Ectodermal cell (in vitro differentiated cells): ENCODE results near the gene LIPC.
A peak's percentile ranks its signal among the peaks of the same experiment; 100 is the strongest.

Source experiments
- H3K27ac ChIP-seq: 2 replicates; pipeline ENCODE4 v1.7.0; 2013; ENCODE audit warnings: mild to moderate bottlenecking, low read depth, low read length; ENCODE audit not compliant: insufficient read depth, poor library complexity, severe bottlenecking
- H3K27me3 ChIP-seq: 2 replicates; pipeline ENCODE4 v1.7.0; 2013; ENCODE audit warnings: mild to moderate bottlenecking, low read length; ENCODE audit not compliant: insufficient read depth, control insufficient read depth, poor library complexity, severe bottlenecking
- H3K36me3 ChIP-seq: one replicate; pipeline ENCODE4 v1.7.0; 2013; ENCODE audit warnings: low read length; ENCODE audit not compliant: control insufficient read depth, insufficient read depth
- H3K4me1 ChIP-seq: one replicate; pipeline ENCODE4 v1.7.0; 2013; ENCODE audit warnings: low read length; ENCODE audit not compliant: control insufficient read depth, insufficient read depth
- H3K4me3 ChIP-seq: 2 replicates; pipeline ENCODE4 v1.7.0; 2013; ENCODE audit warnings: low read depth, low read length, control low read depth; ENCODE audit not compliant: insufficient read depth
- H3K9me3 ChIP-seq: 2 replicates; pipeline ENCODE4 v1.7.0; 2013; ENCODE audit warnings: mild to moderate bottlenecking, low read length, moderate library complexity; ENCODE audit not compliant: control insufficient read depth
- WGBS, 2 experiments: methylation state at CpG; one replicate each; pipeline ENCODE4 v1.1.7; 2013; ENCODE audit warnings: missing lambda C conversion rate in 2 of 2; 5-methylcytosine and 5-hydroxymethylcytosine counted together

Gene LIPC

DNA sequence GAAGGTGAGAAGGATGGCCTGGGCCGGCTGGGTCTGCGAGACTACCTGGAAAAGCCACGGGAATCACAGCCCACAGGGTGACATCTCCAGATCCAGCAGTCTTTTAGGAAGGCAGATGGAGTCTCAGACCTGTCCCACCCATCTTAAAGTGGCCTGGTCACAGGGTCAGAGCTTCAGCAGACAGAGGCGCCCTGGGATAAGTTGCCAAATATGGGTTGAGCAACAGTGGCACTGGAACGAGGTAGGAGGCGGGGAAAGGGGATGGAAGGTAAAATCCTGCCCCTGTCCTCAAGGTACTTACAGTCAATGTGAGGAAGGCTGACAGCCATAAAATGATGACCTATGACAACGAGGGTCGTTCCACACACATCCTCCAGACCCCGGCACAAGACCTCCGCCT lies 80.7 kb downstream of the LIPC start:
- H3K4me1 ChIP-seq, result no peaks in the 10 kb centered on the region
- H3K27me3 ChIP-seq, result no peaks in the 10 kb centered on the region
- H3K9me3 ChIP-seq, result no peaks in the 10 kb centered on the region
- no peak overlapping the region for H3K27ac ChIP-seq
- WGBS, 2 experiments, result 95 to 96% methylated on average over 9 to 10 of the region's 10 CpGs
- no peak overlapping the region for H3K4me3 ChIP-seq
- no peaks in the 10 kb centered on the region for H3K36me3 ChIP-seq

DNA sequence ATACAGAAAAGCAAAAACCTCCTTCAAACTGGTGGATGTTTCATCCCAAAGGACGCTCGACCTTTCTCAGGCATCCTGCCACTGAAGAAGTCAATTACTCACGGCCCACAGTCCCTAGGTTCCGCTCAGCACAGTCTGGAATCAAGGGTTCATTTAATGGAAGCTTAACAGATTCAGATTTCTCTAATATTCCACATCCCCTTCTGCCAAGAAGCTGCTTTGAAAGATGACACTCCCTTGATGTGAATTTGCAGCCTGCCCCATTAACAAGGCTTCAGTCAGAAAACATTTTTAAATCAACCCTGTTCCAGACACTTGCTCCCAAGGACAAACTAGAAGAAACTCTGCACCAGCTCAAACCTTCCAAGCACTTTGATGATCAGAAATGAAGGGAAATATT lies 81.2 kb downstream of the LIPC start:
- H3K4me1 ChIP-seq, result no peaks in the 10 kb centered on the region
- 94 to 97% methylated on average over 4 of the region's 4 CpGs for WGBS, 2 experiments
- H3K27me3 ChIP-seq, result no peaks in the 10 kb centered on the region
- H3K9me3 ChIP-seq, result no peaks in the 10 kb centered on the region
- no peaks in the 10 kb centered on the region for H3K36me3 ChIP-seq
- H3K4me3 ChIP-seq, result no peak overlapping the region
- no peak overlapping the region for H3K27ac ChIP-seq

DNA sequence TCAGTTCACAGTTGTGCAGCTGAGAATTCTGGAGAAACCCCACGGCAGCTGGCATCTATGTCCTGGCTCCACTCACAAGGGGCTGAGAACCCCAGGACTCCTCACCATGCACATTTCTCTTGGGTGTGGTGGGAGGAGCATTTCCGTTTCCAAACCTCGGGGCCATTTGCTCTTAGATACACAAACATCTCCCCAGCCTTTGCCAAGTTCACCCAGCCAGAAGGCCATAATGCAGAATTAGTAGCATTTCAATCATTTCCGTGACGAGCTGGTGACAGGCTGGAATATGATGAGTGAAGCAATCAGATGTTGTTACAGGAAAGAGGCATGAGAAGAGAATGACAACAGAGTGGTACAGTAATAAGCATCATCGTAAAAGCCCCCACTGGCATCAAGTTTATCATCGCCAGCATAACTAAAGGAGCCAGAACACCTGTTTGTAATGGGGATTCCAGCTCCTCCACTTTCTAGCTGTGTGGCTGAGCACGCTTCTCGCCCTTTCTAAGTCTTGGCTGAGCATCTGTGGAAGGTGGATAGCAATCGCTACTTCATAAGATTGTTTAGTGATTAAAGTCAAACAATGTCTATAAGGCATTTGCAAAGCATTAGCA lies 82.0 kb downstream of the LIPC start:
- 91 to 92% methylated on average over 10 of the region's 10 CpGs for WGBS, 2 experiments
- Histone ChIP-seq H3K27ac (no peak overlapping the region), H3K27me3 (no peaks in the 10 kb centered on the region), H3K4me1 (no peaks in the 10 kb centered on the region), H3K9me3 (no peaks in the 10 kb centered on the region), H3K36me3 (no peaks in the 10 kb centered on the region), H3K4me3 (no peak overlapping the region)

DNA sequence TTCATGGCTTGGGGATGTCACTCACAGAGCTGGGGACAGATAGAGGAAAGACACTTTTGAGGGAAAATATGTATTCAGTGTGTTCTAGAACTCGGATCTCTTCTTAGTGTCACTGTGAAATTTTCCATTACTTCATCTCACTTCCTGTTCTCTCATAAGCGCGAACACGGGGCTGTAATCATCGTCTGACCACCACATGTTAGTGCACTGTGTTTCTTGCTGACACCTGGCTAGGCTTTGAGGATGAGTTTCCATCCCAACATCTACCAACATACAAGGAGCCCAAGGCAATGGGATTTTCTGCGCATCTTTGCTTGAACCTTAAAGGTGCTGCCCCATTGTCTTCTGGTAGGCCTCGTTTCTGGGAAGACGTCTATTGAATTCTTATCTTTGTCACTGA lies 84.0 kb downstream of the LIPC start:
- WGBS, 2 experiments, result 95 to 97% methylated on average over 8 of the region's 8 CpGs

DNA sequence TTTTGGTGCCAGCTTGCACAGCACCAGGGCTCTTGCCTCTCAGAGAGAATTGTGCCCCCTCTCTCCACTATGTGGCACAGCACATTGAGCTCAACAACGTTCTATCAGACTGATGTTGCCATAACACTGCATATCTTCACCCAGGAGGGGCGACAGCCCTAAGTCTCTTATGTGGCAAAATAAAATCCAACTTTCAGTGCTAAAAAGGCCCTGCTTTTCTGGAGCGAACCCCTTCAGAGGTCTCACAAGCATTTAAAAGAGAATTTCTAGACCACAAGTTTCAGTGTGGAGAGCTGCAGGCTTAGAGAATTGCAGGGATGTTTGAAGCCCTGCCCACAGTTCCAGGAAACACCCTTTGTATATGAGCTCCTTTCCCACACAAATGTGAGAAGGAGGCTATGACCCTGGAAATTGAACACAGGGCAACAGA lies 85.5 kb downstream of the LIPC start:
- no peaks in the 10 kb centered on the region for H3K9me3 ChIP-seq
- H3K4me3 ChIP-seq, result no peak overlapping the region
- H3K4me1 ChIP-seq, result peaks cover 12% of the 10 kb centered on the region
- H3K27ac ChIP-seq, result peak overlapping the region; percentile 40
- no peaks in the 10 kb centered on the region for H3K36me3 ChIP-seq
- 80 to 82% methylated on average over 3 of the region's 3 CpGs for WGBS, 2 experiments
- H3K27me3 ChIP-seq, result no peaks in the 10 kb centered on the region

More for the DNA sequence above, 84.0 kb downstream of the LIPC start:
- H3K9me3 ChIP-seq, result no peaks in the 10 kb centered on the region
- H3K27me3 ChIP-seq, result no peaks in the 10 kb centered on the region
- no peaks in the 10 kb centered on the region for H3K36me3 ChIP-seq
- no peak overlapping the region for H3K4me3 ChIP-seq
- peaks cover 2% of the 10 kb centered on the region for H3K4me1 ChIP-seq
- no peak overlapping the region for H3K27ac ChIP-seq

DNA sequence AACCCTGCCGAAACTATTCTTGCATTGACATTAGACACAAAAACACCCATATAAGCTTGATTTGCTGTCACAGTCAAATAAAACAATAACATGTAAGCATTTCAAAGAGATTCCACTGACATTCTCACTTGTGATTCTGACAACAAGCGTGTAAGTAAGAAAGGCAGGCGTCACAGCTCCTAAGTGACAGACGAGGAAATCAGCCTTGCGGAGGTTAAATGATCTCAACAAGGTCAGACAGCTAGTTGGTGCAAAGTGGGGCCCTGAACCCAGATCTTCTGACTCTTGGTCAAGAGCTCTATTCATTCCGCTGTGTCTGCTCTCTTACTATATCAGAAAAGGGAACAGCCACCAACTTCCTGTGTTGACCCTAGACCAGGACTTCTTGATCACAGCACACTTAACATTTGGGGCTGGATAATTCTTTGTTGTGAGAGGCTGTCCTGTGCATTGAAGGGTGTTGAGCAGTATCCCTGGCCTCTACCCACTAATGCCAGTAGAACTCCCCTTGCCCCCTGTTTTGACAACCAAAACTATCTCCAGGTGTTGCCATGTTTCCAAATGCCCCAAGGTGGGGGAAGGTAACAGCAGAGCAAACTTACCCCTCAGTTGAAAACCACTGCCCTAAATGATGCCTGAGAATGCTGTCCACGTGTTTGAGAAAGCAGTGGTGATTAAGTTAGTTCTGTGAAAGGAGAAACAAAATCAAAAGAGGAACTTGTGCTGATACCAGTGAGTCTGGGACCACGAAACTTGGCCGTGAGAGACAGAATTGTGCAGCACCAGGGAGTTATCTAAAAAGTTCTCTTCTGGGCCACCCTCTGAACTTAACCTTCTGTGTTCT lies 86.1 kb downstream of the LIPC start:
- H3K4me1 ChIP-seq, result peaks cover 13% of the 10 kb centered on the region
- 87 to 88% methylated on average over 9 of the region's 9 CpGs for WGBS, 2 experiments
- H3K4me3 ChIP-seq, result no peak overlapping the region

DNA sequence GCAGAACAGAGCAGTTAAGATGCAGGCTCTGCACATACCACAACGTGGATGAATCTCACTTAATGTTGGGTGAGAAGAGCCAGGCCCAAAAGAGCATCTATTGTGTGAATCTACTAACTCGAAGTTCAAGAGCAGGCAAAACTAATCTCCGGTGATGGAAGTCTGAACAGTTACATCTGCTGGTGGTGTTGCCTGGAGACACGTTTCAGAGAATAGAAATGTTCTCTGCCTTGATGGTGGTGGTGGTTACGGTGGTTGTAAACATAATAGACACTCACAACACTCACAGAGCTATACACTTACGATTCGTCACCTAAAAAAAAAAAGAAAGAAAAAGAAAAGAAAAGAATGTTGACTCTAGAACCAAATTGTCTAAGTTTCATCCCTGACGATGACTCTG lies 86.8 kb downstream of the LIPC start:
- 92 to 95% methylated on average over 3 to 6 of the region's 8 CpGs for WGBS, 2 experiments
- H3K9me3 ChIP-seq, result no peaks in the 10 kb centered on the region
- no peaks in the 10 kb centered on the region for H3K36me3 ChIP-seq
- no peaks in the 10 kb centered on the region for H3K27me3 ChIP-seq
- no peak overlapping the region for H3K27ac ChIP-seq
- no peak overlapping the region for H3K4me3 ChIP-seq
- peaks cover 13% of the 10 kb centered on the region for H3K4me1 ChIP-seq

More for the DNA sequence above, 86.1 kb downstream of the LIPC start:
- H3K9me3 ChIP-seq, result no peaks in the 10 kb centered on the region
- H3K27me3 ChIP-seq, result no peaks in the 10 kb centered on the region
- H3K27ac ChIP-seq, result peak overlapping the region; percentile 40
- H3K36me3 ChIP-seq, result no peaks in the 10 kb centered on the region

DNA sequence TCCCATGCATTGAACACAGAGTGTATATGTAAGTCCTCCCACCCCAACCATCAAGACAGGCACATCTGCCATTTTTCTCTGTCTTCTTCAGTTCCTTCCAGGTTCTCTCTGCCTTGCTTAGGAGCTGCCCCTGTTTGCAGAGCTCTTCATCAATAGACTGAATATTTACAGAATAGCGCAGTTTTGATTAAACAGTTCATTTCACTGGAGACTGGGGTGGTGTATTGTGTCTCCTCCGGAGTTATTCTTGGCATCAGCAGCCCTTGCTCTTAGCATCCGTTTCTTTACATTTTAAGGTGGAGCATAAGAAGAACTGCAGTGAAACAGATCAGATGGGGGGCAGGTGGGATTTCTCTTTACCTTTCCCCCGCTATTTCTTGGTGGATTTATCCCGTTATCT lies 87.7 kb downstream of the LIPC start:
- Histone ChIP-seq H3K27me3 (no peaks in the 10 kb centered on the region), H3K4me3 (no peak overlapping the region), H3K36me3 (no peaks in the 10 kb centered on the region), H3K9me3 (no peaks in the 10 kb centered on the region), H3K27ac (no peak overlapping the region), H3K4me1 (peaks cover 13% of the 10 kb centered on the region)
- 77 to 78% methylated on average over 5 of the region's 5 CpGs for WGBS, 2 experiments

DNA sequence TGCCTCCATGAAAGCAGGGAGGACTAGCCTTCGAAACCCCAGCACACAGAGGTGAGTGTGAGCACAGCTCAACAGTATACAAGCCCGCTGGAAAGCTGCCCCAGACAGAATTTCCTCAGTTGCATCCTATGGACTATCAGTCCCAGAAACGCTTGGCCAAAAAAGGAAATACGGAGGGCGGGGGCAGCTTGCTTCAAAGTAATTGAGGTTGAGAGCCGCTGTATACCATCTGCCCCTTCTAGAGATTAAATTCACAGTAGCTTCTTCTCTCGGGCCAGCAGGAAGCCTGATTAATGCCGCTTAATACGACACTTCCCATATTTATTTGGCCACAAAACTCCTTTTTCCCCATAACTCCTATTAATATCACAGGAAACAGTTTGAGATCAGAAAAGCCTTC lies 88.7 kb downstream of the LIPC start:
- WGBS, 2 experiments, result 87 to 90% methylated on average over 9 of the region's 9 CpGs
- H3K9me3 ChIP-seq, result no peaks in the 10 kb centered on the region
- peaks cover 13% of the 10 kb centered on the region for H3K4me1 ChIP-seq
- no peak overlapping the region for H3K27ac ChIP-seq
- no peaks in the 10 kb centered on the region for H3K36me3 ChIP-seq
- H3K4me3 ChIP-seq, result no peak overlapping the region
- H3K27me3 ChIP-seq, result no peaks in the 10 kb centered on the region

DNA sequence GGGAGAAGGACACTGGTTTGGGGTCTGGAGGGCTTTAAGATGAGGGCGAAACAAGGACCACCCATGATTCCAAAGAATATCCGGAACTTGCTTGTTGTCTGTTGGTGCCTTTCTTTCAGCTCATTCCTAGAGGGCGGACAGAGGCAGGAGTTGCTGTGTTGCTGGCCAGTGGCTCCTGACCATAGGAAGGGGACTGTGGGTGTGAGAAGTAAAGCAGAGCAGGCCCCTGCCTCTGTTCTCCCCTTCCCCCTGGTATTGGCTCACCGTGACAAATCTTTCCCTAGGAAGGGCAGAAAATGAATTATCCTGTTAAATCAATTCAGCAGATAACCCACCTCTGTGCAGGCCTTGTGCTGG lies 89.1 kb downstream of the LIPC start:
- H3K4me3 ChIP-seq, result no peak overlapping the region
- no peaks in the 10 kb centered on the region for H3K36me3 ChIP-seq
- H3K27me3 ChIP-seq, result no peaks in the 10 kb centered on the region
- peaks cover 13% of the 10 kb centered on the region for H3K4me1 ChIP-seq
- H3K27ac ChIP-seq, result no peak overlapping the region
- WGBS, 2 experiments, result 69 to 73% methylated on average over 4 of the region's 4 CpGs
- H3K9me3 ChIP-seq, result no peaks in the 10 kb centered on the region
